CD4-positive, alpha-beta T cell (primary cell): ENCODE data around the gene AZU1. TPM values are rescaled to one million over a fixed set of nuclear protein-coding genes. Genes with fewer than 3 reads are reported as not detected.

Source experiments
- ATAC-seq: fragments of 200-7000 bp; cut with Tn5 transposase; one replicate; pipeline ENCODE4 v1.10.0; 2022; ENCODE audit warnings: mild to moderate bottlenecking; ENCODE audit not compliant: poor library complexity
- CTCF ChIA-PET: fragments of 350-600 bp; sonication (Branson Sonifier 250); formaldehyde crosslinking; loops from one replicate; lab custom pipeline; 2021; ENCODE audit warnings: antibody characterized with exemption, inconsistent platforms; lab: Charles Lee
- POLR2A ChIA-PET: fragments of 350-600 bp; sonication (Branson Sonifier 250); formaldehyde crosslinking; loops from one replicate; lab custom pipeline; 2021; ENCODE audit warnings: antibody characterized with exemption, inconsistent platforms; lab: Charles Lee
- DNase-seq, 14 experiments: peaks; one replicate each; pipeline ENCODE4 v3.0.0-alpha.2; 2013 to 2020; ENCODE audit warnings: mixed read lengths in 2 of 14
- H3K27ac ChIP-seq, 2 donors: one replicate each; pipeline versions ENCODE4 v1.5.1 to v1.7.0; 2013; ENCODE audit warnings: low read length in 2 of 2, low read depth in 1 of 2, mild to moderate bottlenecking in 1 of 2
- H3K27me3 ChIP-seq, 2 experiments: 1 replicate in 1 of 2; 2 replicates in 1 of 2; pipeline versions ENCODE4 v1.6.1 to v1.7.0; 2013; ENCODE audit warnings: low read length in 2 of 2, control low read depth in 1 of 2, mild to moderate bottlenecking in 1 of 2, moderate library complexity in 1 of 2; ENCODE audit not compliant: insufficient read depth in 2 of 2, control insufficient read depth in 1 of 2
- H3K36me3 ChIP-seq: one replicate; pipeline ENCODE4 v1.6.1; 2013; ENCODE audit warnings: low read length, control low read depth; ENCODE audit not compliant: insufficient read depth
- H3K4me1 ChIP-seq: one replicate; pipeline ENCODE4 v1.6.1; 2013; ENCODE audit warnings: low read length, control low read depth; ENCODE audit not compliant: insufficient read depth
- H3K4me3 ChIP-seq: one replicate; pipeline ENCODE4 v1.5.1; 2013; ENCODE audit warnings: mild to moderate bottlenecking, low read length, moderate library complexity
- H3K9me3 ChIP-seq, 2 experiments: 1 replicate in 1 of 2; 2 replicates in 1 of 2; pipeline versions ENCODE4 v1.6.1 to v1.7.0; 2013; ENCODE audit warnings: low read length in 2 of 2, mild to moderate bottlenecking in 2 of 2, control low read depth in 1 of 2, moderate library complexity in 1 of 2; ENCODE audit not compliant: control insufficient read depth in 1 of 2, insufficient read depth in 1 of 2
- H3K27ac Mint-ChIP-seq: one replicate; pipeline ENCODE4 v1.8.0; 2020; ENCODE audit warnings: mixed read lengths
- H3K27me3 Mint-ChIP-seq: one replicate; pipeline ENCODE4 v1.8.0; 2021; ENCODE audit warnings: mixed read lengths
- H3K36me3 Mint-ChIP-seq: one replicate; pipeline ENCODE4 v1.8.0; 2021; ENCODE audit warnings: low read depth, mixed read lengths
- H3K4me1 Mint-ChIP-seq: one replicate; pipeline ENCODE4 v1.8.0; 2021; ENCODE audit warnings: low read depth, mixed read lengths
- H3K4me3 Mint-ChIP-seq: one replicate; pipeline ENCODE4 v1.8.0; 2020; ENCODE audit warnings: mild to moderate bottlenecking, mixed read lengths
- H3K9me3 Mint-ChIP-seq: one replicate; pipeline ENCODE4 v1.8.0; 2020; ENCODE audit warnings: mixed read lengths
- CTCF ChIP-seq: fragments of 200-600 bp; IDR thresholded peaks from one replicate; pipeline ENCODE4 v1.8.0; 2022; ENCODE audit warnings: antibody characterized with exemption, mild to moderate bottlenecking
- intact Hi-C, 2 experiments: fragments of 100-400 bp; cut with DNase I in 1 of 2; cut with micrococcal nuclease in 1 of 2; formaldehyde crosslinking; loops; one replicate each; pipeline versions ENCODE4 v1.15.1 to v1.9.0; 2023 to 2025; cut with DNase I, micrococcal nuclease
- total RNA-seq, 174 experiments: library from RNA in 2 of 174; stranded (reverse) in 2 of 174; gene quantifications; one replicate each; pipeline ENCODE4 v1.2.3 and lab custom pipeline; 2021 to 2026

The AZU1 gene
- total RNA-seq, 2 experiments from 2014 or later = 0.47 to 0.49 TPM

GRCh38 chr19:868458-869244 is 41.0 kb downstream of the AZU1 start:
- Histone ChIP-seq H3K36me3 (peaks cover 37% of the 10 kb centered on the region), H3K27ac (no peak overlapping the region), H3K4me1 (peaks cover 22% of the 10 kb centered on the region), H3K4me3 (no peak overlapping the region), H3K27me3 (no peaks in the 10 kb centered on the region), H3K9me3 (no peaks in the 10 kb centered on the region)
- no peaks in the 10 kb centered on the region for H3K9me3 Mint-ChIP-seq
- H3K4me3 Mint-ChIP-seq = no peak overlapping the region
- intact Hi-C loops = no loop called here
- ATAC-seq (no peak), DNase-seq (no peak)
- peaks cover 28% of the 10 kb centered on the region for H3K36me3 Mint-ChIP-seq
- no peak for TF ChIP-seq CTCF
- CTCF ChIA-PET = no interaction called here
- H3K27ac Mint-ChIP-seq = no peak overlapping the region
- H3K4me1 Mint-ChIP-seq = peaks cover 30% of the 10 kb centered on the region
- POLR2A ChIA-PET = interaction anchor here (1.2 kb wide), 1 partner anchor 41 kb away, joined by 3 read pairs; no protein-coding TSS in a partner anchor
- H3K27me3 Mint-ChIP-seq = no peaks in the 10 kb centered on the region

GRCh38 chr19:869245-870177 is 41.9 kb downstream of the AZU1 start:
- Histone ChIP-seq H3K27me3 (no peaks in the 10 kb centered on the region), H3K27ac (no peak overlapping the region), H3K4me1 (peaks cover 16% of the 10 kb centered on the region), H3K4me3 (no peak overlapping the region), H3K9me3 (no peaks in the 10 kb centered on the region), H3K36me3 (peaks cover 41% of the 10 kb centered on the region)
- peaks cover 28% of the 10 kb centered on the region for H3K36me3 Mint-ChIP-seq
- no peak for ATAC-seq
- H3K27ac Mint-ChIP-seq = no peak overlapping the region
- H3K27me3 Mint-ChIP-seq = no peaks in the 10 kb centered on the region
- ChIA-PET CTCF (no interaction called here), POLR2A (interaction anchor here (0.6 kb wide), 1 partner anchor 24 kb away, joined by 3 read pairs; the partner anchor contains the start of genes MED16 and RNU6-9)
- peaks cover 26% of the 10 kb centered on the region for H3K4me1 Mint-ChIP-seq
- no peak for TF ChIP-seq CTCF
- H3K9me3 Mint-ChIP-seq = no peaks in the 10 kb centered on the region
- H3K4me3 Mint-ChIP-seq = no peak overlapping the region
- intact Hi-C loops = no loop called here
- DNase-seq = no peak

DNA sequence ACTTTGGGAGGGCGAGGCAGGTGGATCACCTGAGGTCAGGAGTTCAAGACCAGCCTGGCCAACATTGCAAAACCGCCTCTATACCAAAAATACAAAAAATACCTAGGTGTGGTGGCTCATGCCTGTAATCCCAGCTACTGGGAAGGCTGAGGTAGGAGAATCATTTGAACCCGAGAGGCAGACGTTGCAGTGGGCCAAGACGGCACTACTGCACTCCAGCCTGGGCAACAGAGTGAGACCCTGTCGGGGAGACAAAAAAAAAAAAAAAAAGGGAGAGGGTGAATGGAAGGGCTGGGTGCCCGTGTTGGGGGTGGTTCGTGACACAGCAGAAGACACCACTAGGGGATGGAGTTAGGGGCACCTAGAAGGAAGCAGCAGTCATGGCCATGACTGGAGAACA is 42.7 kb downstream of the AZU1 start:
- POLR2A ChIA-PET = no interaction called here
- H3K4me3 Mint-ChIP-seq = peak overlapping the region; percentile 4
- H3K36me3 ChIP-seq = peaks cover 41% of the 10 kb centered on the region

More for the DNA sequence above, 42.7 kb downstream of the AZU1 start:
- H3K4me3 ChIP-seq = no peak overlapping the region
- intact Hi-C loops = no loop called here
- no peaks in the 10 kb centered on the region for H3K27me3 ChIP-seq
- no peak for TF ChIP-seq CTCF
- DNase-seq (no peak), ATAC-seq (no peak)
- H3K4me1 ChIP-seq = peaks cover 16% of the 10 kb centered on the region
- Mint-ChIP-seq H3K27me3 (no peaks in the 10 kb centered on the region), H3K9me3 (no peaks in the 10 kb centered on the region), H3K36me3 (peaks cover 28% of the 10 kb centered on the region), H3K4me1 (peaks cover 22% of the 10 kb centered on the region), H3K27ac (peak overlapping the region; percentile 76)
- H3K9me3 ChIP-seq = no peaks in the 10 kb centered on the region
- H3K27ac ChIP-seq = no peak overlapping the region
- CTCF ChIA-PET = interaction anchor here (1.1 kb wide), 1 partner anchor 370 kb away, joined by 3 read pairs; no protein-coding TSS in a partner anchor
